HepG2 (cell line): ENCODE data around the gene STXBP2. TPM values are rescaled to one million over a fixed set of nuclear protein-coding genes. Genes with fewer than 3 reads are reported as not detected.

Source experiments
- ATAC-seq: fragments of 200-7000 bp; cut with Tn5 transposase; 3 replicates; pipeline ENCODE4 v1.9.1; 2020; ENCODE audit warnings: mild to moderate bottlenecking, moderate library complexity
- BruUV-seq: library from RNA; stranded (reverse); fragments of 400-500 nt; replicated peaks from 2 replicates; lab custom pipeline; 2021; lab: Mats Ljungman, UMichigan
- CTCF ChIA-PET: fragments of 300-600 bp; formaldehyde crosslinking; extraction: SDS; loops from one replicate; lab custom pipeline; 2021; ENCODE audit warnings: low total read pairs, inconsistent platforms, low intra/inter-chr PET ratio; lab: Yijun Ruan, JAX
- POLR2A ChIA-PET: fragments of 350-600 bp; sonication (Branson Sonifier 250); formaldehyde crosslinking; loops from one replicate; lab custom pipeline; 2020; ENCODE audit warnings: antibody characterized with exemption, inconsistent platforms; lab: Yijun Ruan, JAX
- DNase-seq: peaks from one replicate; pipeline ENCODE4 v3.0.0-alpha.2; 2015; ENCODE audit warnings: low spot score
- FAIRE-seq: peaks from 3 replicates; lab custom pipeline; 2011; peaks lifted over from hg19 to GRCh38; lab: Jason Lieb, UNC
- H2AFZ ChIP-seq: one replicate; pipeline ENCODE4 v1.6.1; 2011; ENCODE audit warnings: low read length, inconsistent platforms
- H3K27ac ChIP-seq: fragments of 300-600 bp; 3 replicates; pipeline ENCODE4 v1.8.0; 2011; ENCODE audit warnings: mixed run types, mild to moderate bottlenecking, mixed read lengths, low read length, inconsistent platforms; ENCODE audit not compliant: insufficient read depth; ENCODE audit errors: extremely low read length
- H3K27me3 ChIP-seq, 2 experiments: fragments of 200-600 bp in 1 of 2; 2 replicates in 1 of 2; 3 replicates in 1 of 2; pipeline versions ENCODE4 v1.6.0 to v1.8.0; 2011; ENCODE audit warnings: low read length in 2 of 2, mild to moderate bottlenecking in 2 of 2, moderate library complexity in 2 of 2, inconsistent platforms in 1 of 2; ENCODE audit not compliant: insufficient read depth in 2 of 2, control insufficient read depth in 1 of 2
- H3K36me3 ChIP-seq, 2 experiments: fragments of 200-600 bp in 1 of 2; replicated peaks in 1 of 2; 2 replicates in 1 of 2; 3 replicates in 1 of 2; pipeline versions ENCODE4 v1.5.1 to v1.8.0; 2011; ENCODE audit warnings: low read length in 2 of 2, inconsistent platforms in 1 of 2; ENCODE audit not compliant: insufficient read depth in 2 of 2, control insufficient read depth in 1 of 2
- H3K4me1 ChIP-seq: 2 replicates; pipeline ENCODE4 v1.5.1; 2012; ENCODE audit warnings: low read length, inconsistent platforms; ENCODE audit not compliant: insufficient read depth
- H3K4me2 ChIP-seq: 2 replicates; pipeline ENCODE4 v1.6.0; 2011; ENCODE audit warnings: low read depth, low read length, inconsistent platforms
- H3K4me3 ChIP-seq, 3 experiments: fragments of 200-600 bp in 1 of 3; sonication (generic), shearing (Covaris generic) in 1 of 3; replicated peaks in 1 of 3; 2 replicates each; pipeline ENCODE4 v1.5.1; 2011 to 2016; ENCODE audit warnings: low read length in 3 of 3, inconsistent platforms in 2 of 3, low read depth in 2 of 3, mild to moderate bottlenecking in 2 of 3, control low read depth in 1 of 3, mixed read lengths in 1 of 3; ENCODE audit not compliant: insufficient read depth in 1 of 3
- H3K79me2 ChIP-seq: one replicate; pipeline ENCODE4 v1.6.1; 2011; ENCODE audit warnings: low read length, inconsistent platforms; ENCODE audit not compliant: insufficient read depth
- H3K9ac ChIP-seq: 2 replicates; pipeline ENCODE4 v1.6.0; 2011; ENCODE audit warnings: mild to moderate bottlenecking, low read depth, low read length, inconsistent platforms; ENCODE audit not compliant: insufficient read depth
- H3K9me3 ChIP-seq: 2 replicates; pipeline ENCODE4 v1.5.1; 2012; ENCODE audit warnings: mild to moderate bottlenecking, low read length
- H4K20me1 ChIP-seq: 2 replicates; pipeline ENCODE4 v1.6.0; 2011; ENCODE audit warnings: inconsistent platforms, mild to moderate bottlenecking, low read length, moderate library complexity; ENCODE audit not compliant: insufficient read depth
- ARNT ChIP-seq: fragments of 450-650 bp; IDR thresholded peaks from 2 replicates; pipeline ENCODE4 v1.6.1; 2017
- HOXA7 ChIP-seq: sonication (generic); formaldehyde crosslinking; IDR thresholded peaks from 2 replicates; pipeline ENCODE4 v1.8.1; 2022; ENCODE audit warnings: mild to moderate bottlenecking, missing genetic modification reagents, moderate library complexity
- PHF5A ChIP-seq: IDR thresholded peaks from one replicate; pipeline ENCODE4 v1.6.1; 2018; ENCODE audit warnings: low read depth, missing genetic modification reagents; ENCODE audit not compliant: unreplicated experiment
- RFXANK ChIP-seq: IDR thresholded peaks from 2 replicates; pipeline ENCODE4 v1.6.1; 2016
- RXRA ChIP-seq: sonication (generic); formaldehyde crosslinking; IDR thresholded peaks from 2 replicates; pipeline ENCODE4 v1.5.1; 2020; ENCODE audit warnings: missing genetic modification reagents
- ZFAT ChIP-seq: sonication (generic); formaldehyde crosslinking; conservative IDR thresholded peaks from 2 replicates; pipeline ENCODE4 v1.8.1; 2023; ENCODE audit warnings: missing genetic modification reagents, inconsistent platforms
- ZNF460 ChIP-seq: sonication (generic); formaldehyde crosslinking; IDR thresholded peaks from 2 replicates; pipeline ENCODE4 v1.5.1; 2020; ENCODE audit warnings: missing genetic modification reagents, mild to moderate bottlenecking, borderline replicate concordance
- ZNF878 ChIP-seq: sonication (generic); formaldehyde crosslinking; IDR thresholded peaks from 2 replicates; pipeline ENCODE4 v1.8.1; 2023; ENCODE audit warnings: mild to moderate bottlenecking, missing genetic modification reagents, moderate library complexity
- ZNF879 ChIP-seq: sonication (generic); formaldehyde crosslinking; IDR thresholded peaks from 2 replicates; pipeline ENCODE4 v1.8.1; 2023; ENCODE audit warnings: missing genetic modification reagents
- ZXDC ChIP-seq: sonication (generic); formaldehyde crosslinking; IDR thresholded peaks from 2 replicates; pipeline ENCODE4 v1.5.0; 2020; ENCODE audit warnings: mild to moderate bottlenecking, missing genetic modification reagents
- WGBS: methylation state at CpG from one replicate; pipeline ENCODE4 v1.1.6; 2017; ENCODE audit warnings: low lambda C conversion rate; 5-methylcytosine and 5-hydroxymethylcytosine counted together
- in situ Hi-C: cut with HindIII; loops from 2 replicates; pipeline ENCODE4 v1.10.0; 2017; ENCODE audit warnings: low pct_unique_long_range_greater_than_20kb; ENCODE audit not compliant: extremely low pct_ligation_motif_present
- intact Hi-C: fragments of 100-400 bp; cut with micrococcal nuclease; formaldehyde crosslinking; loops from one replicate; pipeline ENCODE4 v1.10.0; 2022; ENCODE audit not compliant: unreplicated experiment
- polyA plus RNA-seq, 8 experiments: library from polyadenylated mRNA; depleted of rRNA in 3 of 8; stranded (reverse) in 7 of 8; unstranded in 1 of 8; fragments of >200 nt; fragmentation: Illumina TruSeq in 4 of 8; extraction: Trizol in 4 of 8; gene quantifications; 2 replicates each; pipeline versions ENCODE4 v1.2.1 to v1.2.3, GENCODE V29; 2011 to 2016; ENCODE audit warnings: low read depth in 4 of 8, missing spikeins in 1 of 8, mixed read lengths in 1 of 8; ENCODE audit not compliant: insufficient read depth in 1 of 8
- total RNA-seq, 5 experiments: library from RNA; depleted of rRNA; stranded (reverse); fragments of >200 nt; fragmentation: Illumina TruSeq; extraction: Trizol; gene quantifications; 2 replicates each; pipeline ENCODE4 v1.2.3, GENCODE V29; 2016; ENCODE audit warnings: low read depth in 1 of 5
- TF ChIP-seq, protein P1 (sequence below): sonication (generic); formaldehyde crosslinking; IDR thresholded peaks from 2 replicates; pipeline ENCODE4 v1.8.0; 2022; ENCODE audit warnings: missing genetic modification reagents, mild to moderate bottlenecking, borderline replicate concordance
- TF ChIP-seq, protein P2 (sequence below): IDR thresholded peaks from 2 replicates; pipeline ENCODE4 v1.6.1; 2016; ENCODE audit warnings: low read depth, missing genetic modification reagents, missing compliant biosample characterization

STXBP2 gene
- total and polyA plus RNA-seq, 2 of the 13 experiments (the other 11 are each of a cell fraction or from before 2014, with no cell fraction given): 22.8 to 40.1 TPM

DNA sequence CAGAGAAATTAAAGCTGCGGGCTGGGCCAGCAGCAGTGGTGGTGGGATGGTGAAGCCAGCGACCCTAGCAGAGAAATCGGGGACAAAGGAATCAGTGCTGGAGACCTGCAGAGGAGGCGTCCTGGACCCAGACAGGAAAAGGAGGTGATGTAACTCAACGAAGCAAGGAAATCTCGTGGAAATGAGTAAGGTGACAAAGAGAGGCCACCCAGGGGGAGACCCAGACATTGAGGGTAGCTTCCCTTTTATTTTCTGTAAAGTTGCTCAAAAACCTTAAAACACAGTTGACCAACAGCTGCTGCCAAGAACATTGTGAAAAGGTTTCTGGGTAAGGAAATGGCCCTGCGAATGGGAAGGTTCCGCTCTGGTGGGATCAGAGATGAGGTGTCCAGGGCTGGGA is 18.7 kb downstream of the STXBP2 start:
- CTCF ChIA-PET: no interaction called here
- no peaks in the 10 kb centered on the region for H4K20me1 ChIP-seq
- 51% methylated on average over 8 of the region's 8 CpGs for WGBS
- no peaks in the 10 kb centered on the region for H3K9me3 ChIP-seq
- intact Hi-C loops: no loop called here
- in situ Hi-C loops: no loop called here
- no peak overlapping the region for H3K4me2 ChIP-seq
- no peak overlapping the region for H3K9ac ChIP-seq
- ATAC-seq (no peak), DNase-seq (no peak), FAIRE-seq (no peak)
- BruUV-seq: no TSS peak
- TF ChIP-seq ZXDC (no peak), ARNT (no peak), ZFAT (CRISPR knock-in tag) (no peak), ZNF879 (CRISPR knock-in tag) (no peak), HOXA7 (CRISPR knock-in tag) (no peak), ZNF878 (CRISPR knock-in tag) (no peak), RXRA (no peak), PHF5A (CRISPR knock-in tag) (no peak), ZNF460 (no peak), RFXANK (CRISPR knock-in tag) (no peak)
- TF ChIP-seq, protein P1, sequence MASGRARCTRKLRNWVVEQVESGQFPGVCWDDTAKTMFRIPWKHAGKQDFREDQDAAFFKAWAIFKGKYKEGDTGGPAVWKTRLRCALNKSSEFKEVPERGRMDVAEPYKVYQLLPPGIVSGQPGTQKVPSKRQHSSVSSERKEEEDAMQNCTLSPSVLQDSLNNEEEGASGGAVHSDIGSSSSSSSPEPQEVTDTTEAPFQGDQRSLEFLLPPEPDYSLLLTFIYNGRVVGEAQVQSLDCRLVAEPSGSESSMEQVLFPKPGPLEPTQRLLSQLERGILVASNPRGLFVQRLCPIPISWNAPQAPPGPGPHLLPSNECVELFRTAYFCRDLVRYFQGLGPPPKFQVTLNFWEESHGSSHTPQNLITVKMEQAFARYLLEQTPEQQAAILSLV (CRISPR knock-in tag): no peak
- TF ChIP-seq, protein P2, sequence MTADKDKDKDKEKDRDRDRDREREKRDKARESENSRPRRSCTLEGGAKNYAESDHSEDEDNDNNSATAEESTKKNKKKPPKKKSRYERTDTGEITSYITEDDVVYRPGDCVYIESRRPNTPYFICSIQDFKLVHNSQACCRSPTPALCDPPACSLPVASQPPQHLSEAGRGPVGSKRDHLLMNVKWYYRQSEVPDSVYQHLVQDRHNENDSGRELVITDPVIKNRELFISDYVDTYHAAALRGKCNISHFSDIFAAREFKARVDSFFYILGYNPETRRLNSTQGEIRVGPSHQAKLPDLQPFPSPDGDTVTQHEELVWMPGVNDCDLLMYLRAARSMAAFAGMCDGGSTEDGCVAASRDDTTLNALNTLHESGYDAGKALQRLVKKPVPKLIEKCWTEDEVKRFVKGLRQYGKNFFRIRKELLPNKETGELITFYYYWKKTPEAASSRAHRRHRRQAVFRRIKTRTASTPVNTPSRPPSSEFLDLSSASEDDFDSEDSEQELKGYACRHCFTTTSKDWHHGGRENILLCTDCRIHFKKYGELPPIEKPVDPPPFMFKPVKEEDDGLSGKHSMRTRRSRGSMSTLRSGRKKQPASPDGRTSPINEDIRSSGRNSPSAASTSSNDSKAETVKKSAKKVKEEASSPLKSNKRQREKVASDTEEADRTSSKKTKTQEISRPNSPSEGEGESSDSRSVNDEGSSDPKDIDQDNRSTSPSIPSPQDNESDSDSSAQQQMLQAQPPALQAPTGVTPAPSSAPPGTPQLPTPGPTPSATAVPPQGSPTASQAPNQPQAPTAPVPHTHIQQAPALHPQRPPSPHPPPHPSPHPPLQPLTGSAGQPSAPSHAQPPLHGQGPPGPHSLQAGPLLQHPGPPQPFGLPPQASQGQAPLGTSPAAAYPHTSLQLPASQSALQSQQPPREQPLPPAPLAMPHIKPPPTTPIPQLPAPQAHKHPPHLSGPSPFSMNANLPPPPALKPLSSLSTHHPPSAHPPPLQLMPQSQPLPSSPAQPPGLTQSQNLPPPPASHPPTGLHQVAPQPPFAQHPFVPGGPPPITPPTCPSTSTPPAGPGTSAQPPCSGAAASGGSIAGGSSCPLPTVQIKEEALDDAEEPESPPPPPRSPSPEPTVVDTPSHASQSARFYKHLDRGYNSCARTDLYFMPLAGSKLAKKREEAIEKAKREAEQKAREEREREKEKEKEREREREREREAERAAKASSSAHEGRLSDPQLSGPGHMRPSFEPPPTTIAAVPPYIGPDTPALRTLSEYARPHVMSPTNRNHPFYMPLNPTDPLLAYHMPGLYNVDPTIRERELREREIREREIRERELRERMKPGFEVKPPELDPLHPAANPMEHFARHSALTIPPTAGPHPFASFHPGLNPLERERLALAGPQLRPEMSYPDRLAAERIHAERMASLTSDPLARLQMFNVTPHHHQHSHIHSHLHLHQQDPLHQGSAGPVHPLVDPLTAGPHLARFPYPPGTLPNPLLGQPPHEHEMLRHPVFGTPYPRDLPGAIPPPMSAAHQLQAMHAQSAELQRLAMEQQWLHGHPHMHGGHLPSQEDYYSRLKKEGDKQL (CRISPR knock-in tag): no peak
- no peak overlapping the region for H3K27ac ChIP-seq
- peaks cover 21% of the 10 kb centered on the region for H3K4me1 ChIP-seq
- H3K27me3 ChIP-seq: no peaks in the 10 kb centered on the region; a peak in 1 of 5 replicates
- H2AFZ ChIP-seq: no peak overlapping the region
- H3K4me3 ChIP-seq: no peak overlapping the region
- POLR2A ChIA-PET: no interaction called here
- no peaks in the 10 kb centered on the region for H3K36me3 ChIP-seq
- H3K79me2 ChIP-seq: no peaks in the 10 kb centered on the region
